Activated CD4-positive, alpha-beta T cell treated with anti-CD3 and anti-CD28 coated beads for 1 hour (primary cell): Measurements from ENCODE around the gene GPR21.

Source experiments
- DNase-seq: peaks from one replicate; pipeline ENCODE4 v3.0.0-alpha.2; 2020

GPR21 gene

GRCh38 chr9:123065196-123065595 lies 31.7 kb downstream of the GPR21 start:
- no peak for DNase-seq

- DNase-seq, result no peak
Measured at GRCh38 chr9:123067136-123067535, 33.7 kb downstream of the GPR21 start.

GRCh38 chr9:123069010-123069481 lies 35.6 kb downstream of the GPR21 start:
- DNase-seq, result no peak

GRCh38 chr9:123070198-123070597 lies 36.7 kb downstream of the GPR21 start:
- DNase-seq, result no peak

- DNase-seq, result no peak
Measured at GRCh38 chr9:123072407-123072995, 39.0 kb downstream of the GPR21 start.

- DNase-seq, result no peak
Measured at GRCh38 chr9:123073441-123073840, 40.0 kb downstream of the GPR21 start.

GRCh38 chr9:123073991-123074422 lies 40.5 kb downstream of the GPR21 start:
- no peak for DNase-seq

- DNase-seq, result no peak
Measured at GRCh38 chr9:123074628-123075027, 41.2 kb downstream of the GPR21 start.

- no peak for DNase-seq
Measured at GRCh38 chr9:123080444-123080843, 47.0 kb downstream of the GPR21 start.

- no peak for DNase-seq
Measured at GRCh38 chr9:123081824-123082223, 48.4 kb downstream of the GPR21 start.

- no peak for DNase-seq
Measured at GRCh38 chr9:123083680-123084079, 50.2 kb downstream of the GPR21 start.

GRCh38 chr9:123084256-123084655 lies 50.8 kb downstream of the GPR21 start:
- DNase-seq, result no peak
